KMS-11 (cell line): ENCODE results near the gene NMD3.
"Not testable (repeated sequence)": the region's sequence is repeated elsewhere in the genome, so short reads cannot be mapped to it uniquely, and the experiment has no call there.

Experiments used
- H2AFZ ChIP-seq: fragments of 200-600 bp; sonication (generic); 2 replicates; pipeline ENCODE4 v1.6.1; 2016; ENCODE audit warnings: antibody characterized with exemption, mixed run types, low read depth
- H3K27ac ChIP-seq: fragments of 200-600 bp; sonication (generic); 2 replicates; pipeline ENCODE4 v1.6.1; 2016; ENCODE audit warnings: mild to moderate bottlenecking, mixed run types
- H3K27me3 ChIP-seq: fragments of 200-600 bp; sonication (generic); 2 replicates; pipeline ENCODE4 v1.6.1; 2017; ENCODE audit warnings: mild to moderate bottlenecking, low read depth, mixed run types, moderate library complexity; ENCODE audit not compliant: insufficient read depth
- H3K36me3 ChIP-seq: fragments of 200-600 bp; sonication (generic); 2 replicates; pipeline ENCODE4 v1.6.1; 2017; ENCODE audit warnings: mild to moderate bottlenecking, mixed run types; ENCODE audit not compliant: insufficient read depth
- H3K4me1 ChIP-seq: fragments of 200-600 bp; sonication (generic); 2 replicates; pipeline ENCODE4 v1.6.1; 2016; ENCODE audit warnings: mild to moderate bottlenecking, low read depth, mixed run types; ENCODE audit not compliant: poor library complexity, severe bottlenecking
- H3K4me2 ChIP-seq: fragments of 200-600 bp; sonication (generic); 2 replicates; pipeline ENCODE4 v1.7.0; 2016; ENCODE audit warnings: mild to moderate bottlenecking, mixed run types
- H3K4me3 ChIP-seq: fragments of 200-600 bp; sonication (generic); IDR thresholded peaks from 2 replicates; pipeline ENCODE4 v1.6.1; 2017; ENCODE audit warnings: low read depth, low read length, mixed read lengths; ENCODE audit not compliant: insufficient read depth
- H3K79me2 ChIP-seq: fragments of 200-600 bp; sonication (generic); 2 replicates; pipeline ENCODE4 v1.6.1; 2016; ENCODE audit warnings: low read depth, mixed run types; ENCODE audit not compliant: insufficient read depth
- H3K9ac ChIP-seq: fragments of 200-600 bp; sonication (generic); 2 replicates; pipeline ENCODE4 v1.6.1; 2016; ENCODE audit warnings: mild to moderate bottlenecking, mixed run types
- H4K20me1 ChIP-seq: fragments of 200-600 bp; sonication (generic); 2 replicates; pipeline ENCODE4 v1.6.1; 2016; ENCODE audit warnings: mild to moderate bottlenecking, mixed run types; ENCODE audit not compliant: insufficient read depth
- CTCF ChIP-seq: fragments of 200-600 bp; sonication (generic); conservative IDR thresholded peaks from 2 replicates; pipeline ENCODE4 v1.6.1; 2017; ENCODE audit warnings: low read depth, mild to moderate bottlenecking, antibody characterized with exemption, low read length, moderate library complexity, mixed read lengths

NMD3 gene

GRCh38 chr3:161274691-161275298 lies 53.7 kb downstream of the NMD3 start:
- Histone ChIP-seq H3K27me3 (no peaks in the 10 kb centered on the region), H3K9ac (no peak overlapping the region), H2AFZ (no peak overlapping the region), H3K4me2 (no peak overlapping the region), H3K4me1 (no peaks in the 10 kb centered on the region), H4K20me1 (no peaks in the 10 kb centered on the region), H3K79me2 (no peaks in the 10 kb centered on the region), H3K4me3 (no peak overlapping the region), H3K36me3 (no peaks in the 10 kb centered on the region), H3K27ac (no peak overlapping the region)
- TF ChIP-seq CTCF = peak; percentile 91

- no peaks in the 10 kb centered on the region for H3K36me3 ChIP-seq
- H3K27ac ChIP-seq = no peak overlapping the region
- H3K27me3 ChIP-seq = no peaks in the 10 kb centered on the region
- H3K9ac ChIP-seq = no peak overlapping the region
- no peak overlapping the region for H3K4me3 ChIP-seq
- no peaks in the 10 kb centered on the region for H4K20me1 ChIP-seq
- H3K4me2 ChIP-seq = no peak overlapping the region
- no peak for TF ChIP-seq CTCF
- no peak overlapping the region for H2AFZ ChIP-seq
- no peaks in the 10 kb centered on the region for H3K79me2 ChIP-seq
- no peaks in the 10 kb centered on the region for H3K4me1 ChIP-seq
Observed at GRCh38 chr3:161275919-161276318, 54.8 kb downstream of the NMD3 start.

GRCh38 chr3:161282387-161282786 lies 61.3 kb downstream of the NMD3 start:
- not testable (repeated sequence) for H3K79me2 ChIP-seq, H3K36me3 ChIP-seq, H2AFZ ChIP-seq, H3K4me1 ChIP-seq, H3K4me3 ChIP-seq, H3K9ac ChIP-seq, H3K27ac ChIP-seq, H4K20me1 ChIP-seq, H3K4me2 ChIP-seq, H3K27me3 ChIP-seq

GRCh38 chr3:161284989-161285388 lies 63.9 kb downstream of the NMD3 start:
- TF ChIP-seq CTCF = no peak
- H3K27ac ChIP-seq = no peak overlapping the region
- H3K4me3 ChIP-seq = no peak overlapping the region
- H2AFZ ChIP-seq = no peak overlapping the region
- H3K36me3 ChIP-seq = no peaks in the 10 kb centered on the region
- H3K9ac ChIP-seq = no peak overlapping the region
- H4K20me1 ChIP-seq = no peaks in the 10 kb centered on the region
- no peaks in the 10 kb centered on the region for H3K4me1 ChIP-seq
- H3K79me2 ChIP-seq = no peaks in the 10 kb centered on the region
- H3K27me3 ChIP-seq = no peaks in the 10 kb centered on the region
- H3K4me2 ChIP-seq = no peak overlapping the region

GRCh38 chr3:161289174-161289573 lies 68.1 kb downstream of the NMD3 start:
- H3K27ac ChIP-seq = no peak overlapping the region
- H2AFZ ChIP-seq = no peak overlapping the region

More at GRCh38 chr3:161289174-161289573, 68.1 kb downstream of the NMD3 start:
- H3K4me3 ChIP-seq = no peak overlapping the region
- TF ChIP-seq CTCF = no peak
- no peaks in the 10 kb centered on the region for H3K36me3 ChIP-seq
- H4K20me1 ChIP-seq = no peaks in the 10 kb centered on the region
- no peaks in the 10 kb centered on the region for H3K79me2 ChIP-seq
- no peaks in the 10 kb centered on the region for H3K27me3 ChIP-seq
- H3K4me1 ChIP-seq = no peaks in the 10 kb centered on the region
- H3K9ac ChIP-seq = no peak overlapping the region
- H3K4me2 ChIP-seq = no peak overlapping the region
